IPS DF 6.9 (cell line): Measurements from ENCODE around the gene ASXL1.

Experiments
- DNase-seq: peaks from one replicate; pipeline ENCODE4 v3.0.0-alpha.2; 2013; ENCODE audit warnings: low read depth, low spot score
- H3K27ac ChIP-seq: one replicate; pipeline ENCODE4 v1.5.1; 2013; ENCODE audit warnings: low read length, control low read depth
- H3K27me3 ChIP-seq: 2 replicates; pipeline ENCODE4 v1.6.1; 2013; ENCODE audit warnings: mild to moderate bottlenecking, low read length; ENCODE audit not compliant: control insufficient read depth, insufficient read depth
- H3K36me3 ChIP-seq: 2 replicates; pipeline ENCODE4 v1.6.1; 2013; ENCODE audit warnings: low read length; ENCODE audit not compliant: control insufficient read depth, insufficient read depth
- H3K4me1 ChIP-seq: 2 replicates; pipeline ENCODE4 v1.6.1; 2013; ENCODE audit warnings: low read length; ENCODE audit not compliant: control insufficient read depth, insufficient read depth
- H3K4me3 ChIP-seq: 2 replicates; pipeline ENCODE4 v1.5.1; 2013; ENCODE audit warnings: mild to moderate bottlenecking, low read length
- H3K9me3 ChIP-seq: 2 replicates; pipeline ENCODE4 v1.6.1; 2013; ENCODE audit warnings: low read length, inconsistent platforms; ENCODE audit not compliant: control insufficient read depth, insufficient read depth
- WGBS: extraction: QIAGEN DNeasy Blood & Tissue Kit; methylation state at CpG from one replicate; pipeline ENCODE4 v1.1.7; 2013; ENCODE audit warnings: mixed read lengths, missing lambda C conversion rate; ENCODE audit not compliant: insufficient read length, insufficient coverage; 5-methylcytosine and 5-hydroxymethylcytosine counted together

Gene ASXL1

GRCh38 chr20:32438331-32438858 lies 80.3 kb downstream of the ASXL1 start:
- Histone ChIP-seq H3K36me3 (peaks cover 8% of the 10 kb centered on the region; the same call in 1 of the 2 replicates), H3K27ac (no peak overlapping the region), H3K9me3 (no peaks in the 10 kb centered on the region), H3K4me3 (no peak overlapping the region), H3K27me3 (no peaks in the 10 kb centered on the region), H3K4me1 (no peaks in the 10 kb centered on the region)
- DNase-seq, result no peak
- WGBS, result no CpG with 5 or more reads among the region's 8 CpGs

GRCh38 chr20:32439132-32439829 lies 81.2 kb downstream of the ASXL1 start:
- WGBS, result no CpG with 5 or more reads among the region's 11 CpGs
- no peak overlapping the region for H3K27ac ChIP-seq
- H3K4me1 ChIP-seq, result no peaks in the 10 kb centered on the region
- H3K36me3 ChIP-seq, result 0 out of 2 replicates have a peak, but pooled peaks cover 6% of the 10 kb centered on the region
- H3K4me3 ChIP-seq, result no peak overlapping the region
- no peak for DNase-seq
- no peaks in the 10 kb centered on the region for H3K27me3 ChIP-seq
- H3K9me3 ChIP-seq, result no peaks in the 10 kb centered on the region

GRCh38 chr20:32440069-32440757 lies 82.1 kb downstream of the ASXL1 start:
- no peaks in the 10 kb centered on the region for H3K27me3 ChIP-seq
- H3K4me1 ChIP-seq, result no peaks in the 10 kb centered on the region
- no peak for DNase-seq
- H3K36me3 ChIP-seq, result 0 out of 2 replicates have a peak, but pooled peaks cover 4% of the 10 kb centered on the region
- no peak overlapping the region for H3K27ac ChIP-seq
- no CpG with 5 or more reads among the region's 6 CpGs for WGBS
- H3K9me3 ChIP-seq, result no peaks in the 10 kb centered on the region
- no peak overlapping the region for H3K4me3 ChIP-seq

GRCh38 chr20:32440758-32441078 lies 82.6 kb downstream of the ASXL1 start:
- H3K4me3 ChIP-seq, result no peak overlapping the region
- peaks cover 5% of the 10 kb centered on the region; the same call in 1 of the 2 replicates for H3K36me3 ChIP-seq
- H3K27me3 ChIP-seq, result no peaks in the 10 kb centered on the region
- H3K27ac ChIP-seq, result no peak overlapping the region
- WGBS, result no CpG with 5 or more reads among the region's 4 CpGs
- H3K4me1 ChIP-seq, result no peaks in the 10 kb centered on the region; the same call in 1 of the 2 replicates
- H3K9me3 ChIP-seq, result no peaks in the 10 kb centered on the region
- no peak for DNase-seq

- no CpG with 5 or more reads among the region's 4 CpGs for WGBS
- Histone ChIP-seq H3K4me1 (no peaks in the 10 kb centered on the region; the same call in none of the 2 replicates), H3K9me3 (no peaks in the 10 kb centered on the region), H3K36me3 (peaks cover 6% of the 10 kb centered on the region), H3K27me3 (no peaks in the 10 kb centered on the region), H3K4me3 (no peak overlapping the region), H3K27ac (no peak overlapping the region)
- DNase-seq, result no peak
Measured at GRCh38 chr20:32441638-32442037, 83.5 kb downstream of the ASXL1 start.

GRCh38 chr20:32442630-32443373 lies 84.7 kb downstream of the ASXL1 start:
- Histone ChIP-seq H3K4me1 (no peaks in the 10 kb centered on the region; the same call in none of the 2 replicates), H3K36me3 (peaks cover 14% of the 10 kb centered on the region), H3K27ac (no peak overlapping the region), H3K4me3 (no peak overlapping the region), H3K9me3 (no peaks in the 10 kb centered on the region), H3K27me3 (no peaks in the 10 kb centered on the region)
- DNase-seq, result no peak
- WGBS, result no CpG with 5 or more reads among the region's 10 CpGs

GRCh38 chr20:32443386-32443974 lies 85.3 kb downstream of the ASXL1 start:
- Histone ChIP-seq H3K27me3 (no peaks in the 10 kb centered on the region), H3K4me3 (no peak overlapping the region), H3K9me3 (no peaks in the 10 kb centered on the region), H3K4me1 (no peaks in the 10 kb centered on the region; the same call in none of the 2 replicates), H3K27ac (no peak overlapping the region), H3K36me3 (peaks cover 14% of the 10 kb centered on the region)
- no peak for DNase-seq
- WGBS, result 100% methylated on average over 1 of the region's 3 CpGs

- Histone ChIP-seq H3K27ac (no peak overlapping the region), H3K9me3 (no peaks in the 10 kb centered on the region), H3K4me3 (no peak overlapping the region), H3K4me1 (no peaks in the 10 kb centered on the region; the same call in none of the 2 replicates), H3K36me3 (peaks cover 14% of the 10 kb centered on the region), H3K27me3 (no peaks in the 10 kb centered on the region)
- WGBS, result no CpG with 5 or more reads among the region's 7 CpGs
- no peak for DNase-seq
Measured at GRCh38 chr20:32444474-32445220, 86.5 kb downstream of the ASXL1 start.

- no peaks in the 10 kb centered on the region for H3K27me3 ChIP-seq
- no peak for DNase-seq
- no CpG with 5 or more reads among the region's 12 CpGs for WGBS
- H3K9me3 ChIP-seq, result no peaks in the 10 kb centered on the region
- H3K27ac ChIP-seq, result no peak overlapping the region
- no peaks in the 10 kb centered on the region; the same call in none of the 2 replicates for H3K4me1 ChIP-seq
- no peak overlapping the region for H3K4me3 ChIP-seq
- H3K36me3 ChIP-seq, result peaks cover 14% of the 10 kb centered on the region
Measured at GRCh38 chr20:32445539-32446273, 87.6 kb downstream of the ASXL1 start.
